Nephron progenitor cell (in vitro differentiated cells): ENCODE data around the gene ZMPSTE24.

Experiments
- DNase-seq: peaks from one replicate; pipeline ENCODE4 v3.0.0; 2021
- H3K27ac Mint-ChIP-seq: 2 replicates; pipeline ENCODE4 v1.8.0; 2021; ENCODE audit warnings: mild to moderate bottlenecking, moderate library complexity, mixed read lengths
- H3K27me3 Mint-ChIP-seq: 2 replicates; pipeline ENCODE4 v1.8.0; 2021; ENCODE audit warnings: mild to moderate bottlenecking, low read depth, mixed read lengths; ENCODE audit not compliant: poor library complexity
- H3K36me3 Mint-ChIP-seq: 2 replicates; pipeline ENCODE4 v1.8.0; 2021; ENCODE audit warnings: low read depth, mixed read lengths
- H3K4me1 Mint-ChIP-seq: 2 replicates; pipeline ENCODE4 v1.8.0; 2021; ENCODE audit warnings: mixed read lengths
- H3K4me3 Mint-ChIP-seq: 2 replicates; pipeline ENCODE4 v1.8.0; 2021; ENCODE audit warnings: mild to moderate bottlenecking, moderate library complexity, mixed read lengths
- H3K9me3 Mint-ChIP-seq: 2 replicates; pipeline ENCODE4 v1.8.0; 2021; ENCODE audit warnings: mild to moderate bottlenecking, moderate library complexity, mixed read lengths
- CTCF ChIP-seq: fragments of 200-600 bp; sonication (generic); IDR thresholded peaks from 2 replicates; pipeline ENCODE4 v1.5.0; 2021; ENCODE audit warnings: antibody characterized with exemption

The ZMPSTE24 gene

DNA sequence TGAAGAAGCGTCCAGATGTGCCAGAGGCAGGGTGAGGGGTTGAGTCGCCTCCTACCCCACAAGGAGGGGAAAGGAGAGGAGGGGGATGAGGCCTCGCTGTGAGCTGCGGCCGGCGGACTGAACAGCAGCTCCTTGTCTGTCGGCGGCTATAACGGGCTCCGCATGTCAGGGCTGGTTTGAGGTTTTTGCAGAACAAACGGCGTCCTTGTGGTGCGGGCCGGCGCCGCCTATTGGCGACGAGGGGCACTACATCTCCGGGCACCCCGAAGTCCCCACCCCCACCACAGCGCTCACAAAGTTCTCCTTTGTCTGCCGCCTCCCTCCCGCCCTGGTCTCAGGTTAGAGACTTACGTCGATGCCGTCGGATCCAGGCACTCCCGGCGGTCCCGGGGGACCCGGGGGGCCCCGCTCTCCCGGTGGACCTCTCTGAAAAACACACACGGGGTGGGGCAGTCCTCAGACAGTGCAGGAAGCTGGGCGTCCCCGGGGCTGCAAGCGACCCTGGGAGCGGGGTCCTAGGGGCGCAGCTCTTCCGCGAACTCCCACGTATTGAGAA, 57.3 kb downstream of the ZMPSTE24 start:
- Mint-ChIP-seq H3K27ac (no peak overlapping the region), H3K36me3 (no peaks in the 10 kb centered on the region), H3K4me3 (peak overlapping the region; percentile 82), H3K9me3 (no peaks in the 10 kb centered on the region), H3K4me1 (peaks cover 40% of the 10 kb centered on the region), H3K27me3 (peaks cover 62% of the 10 kb centered on the region)
- peak; percentile 87 for DNase-seq
- TF ChIP-seq CTCF = peak; percentile 98

DNA sequence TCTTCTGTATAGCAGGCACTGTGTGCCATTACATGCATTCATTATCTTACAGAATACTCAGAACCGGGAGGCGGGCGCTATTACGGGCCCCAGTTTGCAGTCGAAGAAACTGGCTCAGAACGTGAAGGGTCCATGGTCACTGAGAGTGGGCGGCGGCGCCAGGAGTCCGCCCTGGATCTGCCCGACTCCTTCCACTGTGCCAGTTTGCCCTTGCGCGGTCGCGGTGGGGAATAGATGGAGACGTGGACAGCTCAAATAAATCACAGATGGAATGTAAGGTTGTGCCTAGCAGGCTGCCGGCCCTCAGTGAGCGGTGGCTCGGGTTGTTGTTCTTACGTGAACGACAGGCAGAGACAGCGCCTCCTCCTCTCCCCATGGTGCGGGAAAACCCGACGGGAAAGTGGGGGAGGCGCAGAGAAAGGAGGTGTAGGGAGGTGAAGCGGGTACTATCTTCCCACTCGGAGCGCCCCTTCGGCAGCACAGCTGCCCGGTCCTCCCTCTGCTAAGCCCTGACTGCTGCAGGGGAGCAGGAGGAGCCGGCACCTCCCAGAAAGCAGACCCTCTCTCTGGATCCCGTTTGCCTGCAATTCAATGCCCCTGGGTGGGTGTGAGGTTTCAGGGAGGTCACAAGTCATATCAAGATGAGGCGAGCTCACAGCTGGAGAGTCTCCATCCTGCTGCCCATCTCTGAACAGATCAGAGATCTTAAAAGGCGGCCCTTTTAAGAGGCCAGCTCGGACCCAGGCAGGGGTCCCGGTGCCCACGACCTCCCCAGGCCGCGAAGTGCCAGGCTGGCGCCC, 58.0 kb downstream of the ZMPSTE24 start:
- Mint-ChIP-seq H3K4me1 (peaks cover 40% of the 10 kb centered on the region), H3K9me3 (no peaks in the 10 kb centered on the region), H3K27ac (no peak overlapping the region), H3K4me3 (peak overlapping the region; percentile 82), H3K36me3 (no peaks in the 10 kb centered on the region), H3K27me3 (peaks cover 63% of the 10 kb centered on the region)
- DNase-seq = peak; percentile 49
- TF ChIP-seq CTCF = no peak

DNA sequence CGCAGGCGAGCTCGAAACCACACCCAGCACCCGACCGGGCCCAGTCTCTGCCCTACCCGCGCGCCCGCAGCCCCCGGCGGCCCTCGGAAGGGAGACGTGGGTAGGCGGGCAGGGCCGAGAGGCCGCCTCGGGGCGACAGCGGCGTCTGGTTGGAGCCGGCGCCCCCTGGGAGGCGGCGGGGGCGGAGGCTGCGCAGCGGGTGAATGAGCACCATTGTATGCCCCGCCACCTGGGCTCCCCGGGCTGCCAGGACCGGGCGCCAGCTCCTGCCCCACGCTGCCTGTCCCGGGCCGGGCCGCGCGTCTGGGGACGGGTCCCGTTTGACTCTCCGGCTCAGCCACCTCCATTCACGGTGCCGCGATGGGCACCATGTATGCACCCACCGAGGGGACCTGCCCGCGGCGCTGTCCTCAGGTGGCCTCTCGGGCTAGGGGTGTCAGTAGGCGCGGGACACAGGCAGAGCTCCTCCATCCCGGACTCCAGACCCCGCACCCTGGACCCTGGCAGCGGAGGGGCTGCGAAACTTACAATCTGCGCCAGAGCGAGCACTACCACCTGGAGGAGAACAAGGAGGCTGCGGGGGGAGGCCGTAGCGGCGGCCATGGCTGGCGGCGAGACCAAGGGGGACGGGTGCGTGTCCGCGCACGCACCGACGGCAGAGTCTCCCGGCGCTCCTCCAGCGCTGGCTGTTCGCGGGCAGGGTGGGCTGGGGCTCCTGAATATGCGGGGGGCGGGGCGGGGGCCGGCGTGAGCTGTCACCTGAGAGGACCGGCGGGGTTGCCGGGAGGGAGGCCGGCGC, 58.8 kb downstream of the ZMPSTE24 start, which contains the start of gene COL9A2:
TSS of gene COL9A2 (minus strand) at position 692 of the 799 bp plus-strand sequence. CDS start at position 603, 89 bp downstream.
- H3K4me1 Mint-ChIP-seq = peaks cover 40% of the 10 kb centered on the region

GRCh38 chr1:40317394-40318074, 59.5 kb downstream of the ZMPSTE24 start:
- Mint-ChIP-seq H3K27me3 (peaks cover 63% of the 10 kb centered on the region), H3K4me3 (peak overlapping the region; percentile 68), H3K36me3 (no peaks in the 10 kb centered on the region), H3K4me1 (peaks cover 40% of the 10 kb centered on the region), H3K9me3 (no peaks in the 10 kb centered on the region), H3K27ac (no peak overlapping the region)
- TF ChIP-seq CTCF = no peak
- no peak for DNase-seq

More for the DNA sequence above, 58.8 kb downstream of the ZMPSTE24 start, which contains the start of gene COL9A2:
- peak within 1 kb of the TSS; percentile 82 for H3K4me3 Mint-ChIP-seq
- no peak within 1 kb of the TSS for H3K27ac Mint-ChIP-seq
- H3K9me3 Mint-ChIP-seq = no peaks in the 10 kb centered on the region
- no peaks in the 10 kb centered on the region for H3K36me3 Mint-ChIP-seq
- no peak for TF ChIP-seq CTCF
- peak; percentile 64 for DNase-seq
- H3K27me3 Mint-ChIP-seq = peaks cover 63% of the 10 kb centered on the region

DNA sequence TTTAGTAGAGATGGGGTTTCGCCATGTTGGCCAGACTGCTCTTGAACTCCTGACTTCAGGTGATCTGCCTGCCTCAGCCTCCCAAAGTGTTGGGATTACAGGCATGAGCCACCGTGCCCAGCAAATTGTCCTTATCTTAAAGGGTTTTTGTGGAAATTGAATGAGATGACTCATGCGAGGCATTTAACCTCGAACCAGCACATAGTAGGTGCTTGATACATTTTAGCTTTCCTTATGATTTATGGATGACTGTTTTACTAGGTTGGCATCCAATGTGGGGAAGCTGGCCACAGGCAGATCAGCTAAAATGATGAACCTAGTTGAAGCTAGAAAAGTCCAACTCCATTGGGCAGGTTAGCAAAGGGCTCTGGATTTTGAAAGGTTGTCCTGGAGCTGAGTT, 60.4 kb downstream of the ZMPSTE24 start:
- no peak overlapping the region for H3K4me3 Mint-ChIP-seq
- H3K9me3 Mint-ChIP-seq = no peaks in the 10 kb centered on the region
- no peak for TF ChIP-seq CTCF
- no peaks in the 10 kb centered on the region for H3K36me3 Mint-ChIP-seq
- no peak for DNase-seq
- peaks cover 66% of the 10 kb centered on the region for H3K27me3 Mint-ChIP-seq
- no peak overlapping the region for H3K27ac Mint-ChIP-seq
- H3K4me1 Mint-ChIP-seq = peaks cover 32% of the 10 kb centered on the region
